ENCODE data around the gene FAM32A. TPM values are rescaled to one million over a fixed set of nuclear protein-coding genes. Genes with fewer than 3 reads are reported as not detected.

The FAM32A gene
- total and polyA plus RNA-seq, 7 donors, result 86.9 to 239 (median 93.8) TPM

- WGBS, 2 donors, result 37 to 41% methylated on average over 18 of the region's 18 CpGs
- no peak for TF ChIP-seq POLR2AphosphoS5 (IDR thresholded peaks at IDR 0.05)
- TF ChIP-seq CTCF (IDR thresholded peaks at IDR 0.05), result peak in 1 of 4 experiments; percentile 19
- intact Hi-C loops (cut with DNase I), result loop anchor here (1.0 to 5.0 kb wide), 3 partner anchors 13 to 347 kb away; partner anchors contain the start of genes AP1M1 and RAB8A
Measured at GRCh38 chr19:16184665-16185122, 516 bp upstream of the FAM32A start.

GRCh38 chr19:16185768-16186123 is 536 bp downstream of the FAM32A start:
- peaks cover 0 to 25% (median 21%) of the 10 kb centered on the region in 4 donors for H3K4me1 ChIP-seq
- peak overlapping the region; percentile 83 to 87 (median 84) for H3K27ac ChIP-seq
- H3K36me3 ChIP-seq, result peaks cover 0 to 31% (median 7%) of the 10 kb centered on the region in 4 donors
- H3K4me3 ChIP-seq, result peak overlapping the region; percentile 81 to 90 (median 83)
- intact Hi-C loops (cut with DNase I), result loop anchor here (1.0 to 5.0 kb wide), 3 partner anchors 12 to 348 kb away; partner anchors contain the start of genes AP1M1 and RAB8A
- TF ChIP-seq POLR2AphosphoS5 (IDR thresholded peaks at IDR 0.05) (no peak), POLR2A (IDR thresholded peaks at IDR 0.05) (no peak), EP300 (IDR thresholded peaks at IDR 0.05) (no peak), CTCF (IDR thresholded peaks at IDR 0.05) (peak in 1 of 4 experiments; percentile 11)
- WGBS, 2 donors, result 0 to 1% methylated on average over 20 of the region's 20 CpGs
- no peaks in the 10 kb centered on the region for H3K9me3 ChIP-seq
- no peak for DNase-seq
- no peaks in the 10 kb centered on the region for H3K27me3 ChIP-seq

More at GRCh38 chr19:16184665-16185122, 516 bp upstream of the FAM32A start:
- Histone ChIP-seq H3K27me3 (no peaks in the 10 kb centered on the region), H3K36me3 (peaks cover 0 to 21% (median 0%) of the 10 kb centered on the region in 4 donors), H3K27ac (peak overlapping the region; percentile 83 to 87 (median 84)), H3K9me3 (no peaks in the 10 kb centered on the region), H3K4me3 (peak overlapping the region; percentile 81 to 90 (median 83)), H3K4me1 (peaks cover 0 to 25% (median 21%) of the 10 kb centered on the region in 4 donors)
- no peak for DNase-seq

GRCh38 chr19:16188521-16188920 is 3.3 kb downstream of the FAM32A start:
- Histone ChIP-seq H3K27ac (no peak overlapping the region), H3K4me3 (no peak overlapping the region), H3K4me1 (peaks cover 0 to 25% (median 21%) of the 10 kb centered on the region in 4 donors), H3K36me3 (peaks cover 7 to 59% (median 23%) of the 10 kb centered on the region in 4 donors), H3K27me3 (no peaks in the 10 kb centered on the region), H3K9me3 (no peaks in the 10 kb centered on the region)
- DNase-seq, result no peak
- TF ChIP-seq POLR2A (IDR thresholded peaks at IDR 0.05) (no peak), POLR2AphosphoS5 (IDR thresholded peaks at IDR 0.05) (no peak), CTCF (IDR thresholded peaks at IDR 0.05) (no peak), EP300 (IDR thresholded peaks at IDR 0.05) (no peak)
- intact Hi-C loops (cut with DNase I), result loop anchor here (5.0 kb wide), 2 partner anchors 76 to 351 kb away; partner anchors contain the start of gene RAB8A
- 95 to 97% methylated on average over 3 of the region's 3 CpGs for WGBS, 2 donors

- Histone ChIP-seq H3K4me1 (peaks cover 0 to 25% (median 21%) of the 10 kb centered on the region in 4 donors), H3K36me3 (peaks cover 7 to 59% (median 23%) of the 10 kb centered on the region in 4 donors), H3K4me3 (no peak overlapping the region), H3K9me3 (no peaks in the 10 kb centered on the region), H3K27me3 (no peaks in the 10 kb centered on the region), H3K27ac (no peak overlapping the region)
- no peak for TF ChIP-seq POLR2AphosphoS5 (IDR thresholded peaks at IDR 0.05)
- no peak for TF ChIP-seq CTCF (IDR thresholded peaks at IDR 0.05)
- TF ChIP-seq EP300 (IDR thresholded peaks at IDR 0.05), result no peak
- TF ChIP-seq POLR2A (IDR thresholded peaks at IDR 0.05), result no peak
- DNase-seq, result no peak
- WGBS, 2 donors, result 87 to 91% methylated on average over 6 of the region's 6 CpGs
- intact Hi-C loops (cut with DNase I), result no loop called here
Measured at GRCh38 chr19:16190198-16190597, 5.0 kb downstream of the FAM32A start.
